H1 (cell line): Measurements from ENCODE around the gene KLHL21. TPM values are rescaled to one million over a fixed set of nuclear protein-coding genes. Genes with fewer than 3 reads are reported as not detected.

Experiments used
- CTCF ChIA-PET: fragments of 300-600 bp; sonication (Branson Sonifier 250); formaldehyde crosslinking; loops from one replicate; lab custom pipeline; 2021; ENCODE audit not compliant: partially characterized antibody; lab: Charles Lee
- POLR2A ChIA-PET: fragments of 300-600 bp; sonication (Branson Sonifier 250); formaldehyde crosslinking; loops from one replicate; lab custom pipeline; 2021; ENCODE audit warnings: inconsistent platforms; ENCODE audit not compliant: partially characterized antibody; lab: Charles Lee
- DNase-seq, 2 experiments: peaks; one replicate each; pipeline versions ENCODE4 v3.0.0 to v3.0.0-alpha.2; 2010 to 2022; ENCODE audit warnings: low spot score in 2 of 2, low read depth in 1 of 2, mixed read lengths in 1 of 2
- FAIRE-seq: peaks from 2 replicates; lab custom pipeline; 2011; peaks lifted over from hg19 to GRCh38; lab: Jason Lieb, UNC
- H2AFZ ChIP-seq: 2 replicates; pipeline ENCODE4 v1.8.1; 2012; ENCODE audit warnings: low read length, inconsistent platforms
- H2AK5ac ChIP-seq: 2 replicates; pipeline ENCODE4 v1.6.1; 2013; ENCODE audit warnings: low read depth, low read length
- H2BK120ac ChIP-seq: replicated peaks from 2 replicates; pipeline ENCODE3; 2013; ENCODE audit warnings: low read depth, low read length, inconsistent platforms
- H2BK12ac ChIP-seq: 2 replicates; pipeline ENCODE4 v1.6.1; 2013; ENCODE audit warnings: low read depth, low read length
- H2BK15ac ChIP-seq: 2 replicates; pipeline ENCODE4 v1.6.1; 2013; ENCODE audit warnings: low read length
- H2BK20ac ChIP-seq: 2 replicates; pipeline ENCODE4 v1.6.1; 2013; ENCODE audit warnings: low read length
- H2BK5ac ChIP-seq: 2 replicates; pipeline ENCODE4 v1.6.1; 2013; ENCODE audit warnings: low read depth, low read length
- H3K14ac ChIP-seq: 2 replicates; pipeline ENCODE4 v1.6.1; 2013; ENCODE audit warnings: inconsistent platforms; ENCODE audit not compliant: insufficient read length
- H3K18ac ChIP-seq: 2 replicates; pipeline ENCODE4 v1.6.1; 2013; ENCODE audit warnings: low read length; ENCODE audit errors: extremely low read depth
- H3K23ac ChIP-seq: 2 replicates; pipeline ENCODE4 v1.6.1; 2013; ENCODE audit warnings: inconsistent platforms; ENCODE audit not compliant: insufficient read length
- H3K23me2 ChIP-seq: 2 replicates; pipeline ENCODE4 v1.6.1; 2013; ENCODE audit warnings: low read depth, low read length
- H3K27ac ChIP-seq: 2 replicates; pipeline ENCODE4 v1.6.1; 2011; ENCODE audit warnings: low read depth, low read length, inconsistent platforms
- H3K27me3 ChIP-seq, 4 experiments: replicated peaks in 1 of 4; 1 replicate in 1 of 4; 2 replicates in 3 of 4; pipeline versions ENCODE4 v1.6.1 to v1.8.1; 2011 to 2013; ENCODE audit warnings: low read length in 3 of 4, mild to moderate bottlenecking in 3 of 4, inconsistent platforms in 2 of 4, mixed read lengths in 2 of 4, moderate library complexity in 1 of 4; ENCODE audit not compliant: control insufficient read depth in 3 of 4, insufficient read depth in 3 of 4; ENCODE audit errors: extremely low read depth in 1 of 4
- H3K36me3 ChIP-seq, 4 experiments: 2 replicates each; pipeline versions ENCODE4 v1.6.1 to v1.8.1; 2011 to 2013; ENCODE audit warnings: mild to moderate bottlenecking in 4 of 4, low read length in 3 of 4, moderate library complexity in 2 of 4, control low read depth in 1 of 4, inconsistent platforms in 1 of 4; ENCODE audit not compliant: insufficient read depth in 4 of 4, control insufficient read depth in 2 of 4
- H3K4ac ChIP-seq: replicated peaks from 2 replicates; pipeline ENCODE3; 2013; ENCODE audit warnings: low read length, low read depth, mixed read lengths, inconsistent platforms; ENCODE audit not compliant: insufficient read length
- H3K4me1 ChIP-seq, 4 experiments: replicated peaks in 1 of 4; 1 replicate in 1 of 4; 2 replicates in 3 of 4; pipeline versions ENCODE4 v1.6.1 to v1.8.1; 2011 to 2013; ENCODE audit warnings: low read length in 3 of 4, inconsistent platforms in 2 of 4, mixed read lengths in 1 of 4; ENCODE audit not compliant: insufficient read depth in 4 of 4, control insufficient read depth in 3 of 4
- H3K4me2 ChIP-seq, 2 experiments: 2 replicates each; pipeline versions ENCODE4 v1.6.1 to v1.8.1; 2011 to 2013; ENCODE audit warnings: low read depth in 2 of 2, low read length in 2 of 2, control low read depth in 1 of 2, inconsistent platforms in 1 of 2, mild to moderate bottlenecking in 1 of 2; ENCODE audit not compliant: insufficient read depth in 1 of 2
- H3K4me3 ChIP-seq, 4 experiments: fragments of 200-600, 300-600 bp in 1 of 4; sonication (generic), shearing (Covaris generic), sonication (Bioruptor Twin) in 1 of 4; 2 replicates each; pipeline versions ENCODE4 v1.5.1 to v1.8.1; 2011 to 2016; ENCODE audit warnings: low read length in 4 of 4, low read depth in 3 of 4, control low read depth in 2 of 4, inconsistent platforms in 2 of 4, mild to moderate bottlenecking in 2 of 4, mixed read lengths in 1 of 4, moderate library complexity in 1 of 4; ENCODE audit not compliant: insufficient read depth in 2 of 4; ENCODE audit errors: extremely low read depth in 1 of 4
- H3K56ac ChIP-seq: replicated peaks from 2 replicates; pipeline ENCODE3; 2013; ENCODE audit warnings: low read depth, mild to moderate bottlenecking, mixed read lengths, low read length, inconsistent platforms; ENCODE audit not compliant: insufficient read length
- H3K79me1 ChIP-seq: 2 replicates; pipeline ENCODE4 v1.6.1; 2013; ENCODE audit warnings: low read depth, low read length, control low read depth
- H3K79me2 ChIP-seq, 2 experiments: 2 replicates each; pipeline versions ENCODE4 v1.6.1 to v1.8.1; 2012 to 2013; ENCODE audit warnings: low read length in 2 of 2, mild to moderate bottlenecking in 2 of 2, inconsistent platforms in 1 of 2; ENCODE audit not compliant: insufficient read depth in 2 of 2, control insufficient read depth in 1 of 2
- H3K9ac ChIP-seq, 4 experiments: replicated peaks in 1 of 4; 1 replicate in 1 of 4; 2 replicates in 3 of 4; pipeline versions ENCODE4 v1.6.1 to v1.8.1; 2011 to 2013; ENCODE audit warnings: low read depth in 3 of 4, low read length in 3 of 4, control low read depth in 2 of 4, mild to moderate bottlenecking in 2 of 4, moderate library complexity in 2 of 4, inconsistent platforms in 1 of 4; ENCODE audit errors: extremely low read depth in 1 of 4
- H3K9me3 ChIP-seq, 2 experiments: 2 replicates each; pipeline versions ENCODE4 v1.6.1 to v1.8.1; 2012 to 2013; ENCODE audit warnings: mild to moderate bottlenecking in 2 of 2, moderate library complexity in 2 of 2, control low read depth in 1 of 2, inconsistent platforms in 1 of 2, low read depth in 1 of 2, low read length in 1 of 2, mixed read lengths in 1 of 2; ENCODE audit not compliant: insufficient read depth in 2 of 2
- H4K20me1 ChIP-seq, 2 experiments: replicated peaks in 1 of 2; 2 replicates each; pipeline versions ENCODE3 to v1.8.1; 2011 to 2013; ENCODE audit warnings: inconsistent platforms in 2 of 2, low read length in 2 of 2, mild to moderate bottlenecking in 1 of 2; ENCODE audit not compliant: insufficient read depth in 2 of 2, control insufficient read depth in 1 of 2
- H4K5ac ChIP-seq: 2 replicates; pipeline ENCODE4 v1.6.1; 2013; ENCODE audit warnings: low read length, low read depth, mixed read lengths, inconsistent platforms; ENCODE audit not compliant: insufficient read length
- H4K8ac ChIP-seq: 2 replicates; pipeline ENCODE4 v1.8.0; 2013; ENCODE audit warnings: mild to moderate bottlenecking, moderate library complexity, low read length, inconsistent platforms; ENCODE audit not compliant: insufficient read depth; ENCODE audit errors: extremely low read depth
- H4K91ac ChIP-seq: replicated peaks from 2 replicates; pipeline ENCODE3; 2013; ENCODE audit warnings: low read length, mixed read lengths, inconsistent platforms; ENCODE audit not compliant: insufficient read length
- ASH2L ChIP-seq: fragments of 200-600, 300-600 bp; sonication (generic); IDR thresholded peaks from one replicate; pipeline ENCODE4 v1.7.1; 2017; ENCODE audit warnings: low read length
- JUN ChIP-seq: IDR thresholded peaks from 2 replicates; pipeline ENCODE4 v1.6.1; 2011; ENCODE audit warnings: low read depth, mild to moderate bottlenecking, improper control_type of control experiment, low read length
- KDM1A ChIP-seq: fragments of 200-600, 300-600 bp; sonication (generic); IDR thresholded peaks from 2 replicates; pipeline ENCODE4 v1.7.1; 2016; ENCODE audit warnings: mild to moderate bottlenecking, low read length, borderline replicate concordance
- KDM4A ChIP-seq: IDR thresholded peaks from one replicate; pipeline ENCODE4 v1.7.1; 2012; ENCODE audit warnings: low read depth, mild to moderate bottlenecking, moderate library complexity, low read length, inconsistent platforms; ENCODE audit not compliant: severe bottlenecking
- POLR2A ChIP-seq, 2 experiments: IDR thresholded peaks; 1 replicate in 1 of 2; 2 replicates in 1 of 2; pipeline ENCODE4 v1.6.1; 2011; ENCODE audit warnings: low read depth in 2 of 2, low read length in 2 of 2, mild to moderate bottlenecking in 2 of 2; ENCODE audit errors: control extremely low read depth in 1 of 2
- POU5F1 ChIP-seq: IDR thresholded peaks from 2 replicates; pipeline ENCODE4 v1.6.1; 2011; ENCODE audit warnings: low read depth, mild to moderate bottlenecking, low read length, moderate library complexity
- RAD21 ChIP-seq, 2 experiments: IDR thresholded peaks in 1 of 2; conservative IDR thresholded peaks in 1 of 2; 2 replicates each; pipeline ENCODE4 v1.6.1; 2011; ENCODE audit warnings: low read depth in 2 of 2, low read length in 2 of 2, improper control_type of control experiment in 1 of 2, inconsistent platforms in 1 of 2, mild to moderate bottlenecking in 1 of 2, moderate library complexity in 1 of 2
- WGBS, 2 experiments: shearing (Covaris generic) in 1 of 2; methylation state at CpG; one replicate each; pipeline versions ENCODE4 v1.1.6 to v1.1.7; 2013 to 2015; ENCODE audit warnings: low lambda C conversion rate in 2 of 2, mixed read lengths in 2 of 2, inconsistent platforms in 1 of 2, low coverage in 1 of 2, missing lambda C conversion rate in 1 of 2; ENCODE audit not compliant: insufficient replicate concordance in 2 of 2, insufficient coverage in 1 of 2, insufficient read length in 1 of 2; ENCODE audit errors: extremely low coverage in 1 of 2, missing lambda C conversion rate in 1 of 2; 5-methylcytosine and 5-hydroxymethylcytosine counted together
- polyA plus RNA-seq, 7 experiments: library from polyadenylated mRNA; depleted of rRNA in 3 of 7; stranded (reverse) in 5 of 7; unstranded in 2 of 7; fragments of >200 nt in 5 of 7; fragments of 200-250 nt in 2 of 7; gene quantifications; 1 replicate in 5 of 7; 2 replicates in 1 of 7; 4 replicates in 1 of 7; pipeline versions ENCODE4 v1.2.1 to v1.2.3, GENCODE V29; 2011 to 2013; ENCODE audit warnings: missing spikeins in 2 of 7, mixed read lengths in 2 of 7
- total RNA-seq: library from RNA; stranded (reverse); fragmentation: NEBNext Ultra II Directional; extraction: Animal tissue kit (Norgen Biotek cat#: 25700); gene quantifications from 2 replicates; pipeline ENCODE4 v1.2.1, GENCODE V29; 2021
- TF ChIP-seq, protein P1 (sequence below), 3 experiments: IDR thresholded peaks; 1 replicate in 2 of 3; 2 replicates in 1 of 3; pipeline versions ENCODE4 v1.5.1 to v1.6.1; 2011; ENCODE audit warnings: low read length in 3 of 3, mild to moderate bottlenecking in 3 of 3, inconsistent platforms in 2 of 3, low read depth in 1 of 3, moderate library complexity in 1 of 3; ENCODE audit not compliant: insufficient read depth in 1 of 3; ENCODE audit errors: control extremely low read depth in 1 of 3

KLHL21 gene
- total and polyA plus RNA-seq, 2 of the 8 experiments (the other 6 are each of a cell fraction or from before 2014, with no cell fraction given) = 11.9 to 22.3 TPM

GRCh38 chr1:6612641-6613360 lies 10.1 kb upstream of the KLHL21 start:
- Histone ChIP-seq H4K91ac (no peak overlapping the region), H3K27me3 (no peaks in the 10 kb centered on the region), H4K8ac (peak overlapping the region; percentile 81; the same call in 1 of the 2 replicates), H3K23me2 (peaks cover 8% of the 10 kb centered on the region; the same call in 1 of the 2 replicates), H2AFZ (peak overlapping the region; percentile 82; the same call in 1 of the 2 replicates), H3K56ac (no peak overlapping the region), H2BK20ac (no peak overlapping the region), H2AK5ac (no peak overlapping the region), H3K9me3 (no peaks in the 10 kb centered on the region), H3K23ac (no peak overlapping the region), H3K79me1 (peaks cover 5% of the 10 kb centered on the region), H4K20me1 (peaks cover 7 to 13% of the 10 kb centered on the region in 2 experiments), H3K4me2 (peak overlapping the region; percentile 79 to 100), H3K27ac (0 out of 2 replicates have a peak overlapping the region, but pooled peaks have one; percentile 13), H2BK120ac (no peak overlapping the region), H3K4ac (no peak overlapping the region), H2BK12ac (no peak overlapping the region), H2BK5ac (peak overlapping the region; percentile 40; the same call in 1 of the 2 replicates), H3K36me3 (peaks cover 0 to 10% (median 3%) of the 10 kb centered on the region in 4 experiments; a peak in 6 of 8 replicates), H2BK15ac (0 out of 2 replicates have a peak overlapping the region, but pooled peaks have one; percentile 75), H3K4me3 (peak overlapping the region; percentile 76 to 100 (median 86)), H3K14ac (no peak overlapping the region), H3K79me2 (peaks cover 12 to 28% of the 10 kb centered on the region in 2 experiments), H3K18ac (no peak overlapping the region; the same call in 1 of the 2 replicates), H3K4me1 (peaks cover 0 to 2% (median 0%) of the 10 kb centered on the region in 4 experiments; a peak in 1 of 7 replicates), H3K9ac (peak overlapping the region; percentile 51 to 68 (median 55); a peak in 6 of 7 replicates), H4K5ac (no peak overlapping the region)
- POLR2A ChIA-PET = interaction anchor here (0.6 to 5.7 kb wide), 6 partner anchors 9 to 296 kb away, joined by 3 to 66 read pairs (median 4); partner anchors contain the start of gene KLHL21
- DNase-seq (no peak), FAIRE-seq (no peak)
- CTCF ChIA-PET = interaction anchor here (0.6 to 1.4 kb wide), 2 partner anchors 8 to 19 kb away, joined by 4 to 6 read pairs; no protein-coding TSS in a partner anchor
- WGBS, 2 experiments = 4% methylated on average over 42 of the region's 67 CpGs; no CpG with 5 or more reads in 1 of the 2 experiments
- TF ChIP-seq ASH2L = peak; percentile 36
- TF ChIP-seq JUN = no peak
- no peak; a peak in 2 of 3 replicates for TF ChIP-seq POLR2A (IDR thresholded peaks at IDR 0.05; ENCODE audit: control extremely low read depth in 1 of 2, low read depth in 2 of 2, low read length in 2 of 2)
- peak; percentile 38 for TF ChIP-seq KDM4A
- no peak for TF ChIP-seq KDM1A
- TF ChIP-seq, protein P1, sequence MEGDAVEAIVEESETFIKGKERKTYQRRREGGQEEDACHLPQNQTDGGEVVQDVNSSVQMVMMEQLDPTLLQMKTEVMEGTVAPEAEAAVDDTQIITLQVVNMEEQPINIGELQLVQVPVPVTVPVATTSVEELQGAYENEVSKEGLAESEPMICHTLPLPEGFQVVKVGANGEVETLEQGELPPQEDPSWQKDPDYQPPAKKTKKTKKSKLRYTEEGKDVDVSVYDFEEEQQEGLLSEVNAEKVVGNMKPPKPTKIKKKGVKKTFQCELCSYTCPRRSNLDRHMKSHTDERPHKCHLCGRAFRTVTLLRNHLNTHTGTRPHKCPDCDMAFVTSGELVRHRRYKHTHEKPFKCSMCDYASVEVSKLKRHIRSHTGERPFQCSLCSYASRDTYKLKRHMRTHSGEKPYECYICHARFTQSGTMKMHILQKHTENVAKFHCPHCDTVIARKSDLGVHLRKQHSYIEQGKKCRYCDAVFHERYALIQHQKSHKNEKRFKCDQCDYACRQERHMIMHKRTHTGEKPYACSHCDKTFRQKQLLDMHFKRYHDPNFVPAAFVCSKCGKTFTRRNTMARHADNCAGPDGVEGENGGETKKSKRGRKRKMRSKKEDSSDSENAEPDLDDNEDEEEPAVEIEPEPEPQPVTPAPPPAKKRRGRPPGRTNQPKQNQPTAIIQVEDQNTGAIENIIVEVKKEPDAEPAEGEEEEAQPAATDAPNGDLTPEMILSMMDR (IDR thresholded peaks at IDR 0.05; ENCODE audit: control extremely low read depth in 1 of 3, insufficient read depth in 1 of 3, low read depth in 1 of 3, low read length in 3 of 3) = peak in 1 of 3 experiments; percentile 6; a peak in 1 of 4 replicates
- TF ChIP-seq RAD21 (IDR thresholded peaks at IDR 0.05 in 1 of 2, conservative IDR thresholded peaks at IDR 0.05 in 1 of 2; ENCODE audit: low read depth in 2 of 2, low read length in 2 of 2) = no peak
- TF ChIP-seq POU5F1 = no peak
